GM19238 (cell line): ENCODE data around the gene ZKSCAN2.

ENCODE experiments used
- DNase-seq: peaks from one replicate; pipeline ENCODE4 v3.0.0; 2011; ENCODE audit warnings: low spot score; ENCODE audit not compliant: insufficient read length

ZKSCAN2 gene

DNA sequence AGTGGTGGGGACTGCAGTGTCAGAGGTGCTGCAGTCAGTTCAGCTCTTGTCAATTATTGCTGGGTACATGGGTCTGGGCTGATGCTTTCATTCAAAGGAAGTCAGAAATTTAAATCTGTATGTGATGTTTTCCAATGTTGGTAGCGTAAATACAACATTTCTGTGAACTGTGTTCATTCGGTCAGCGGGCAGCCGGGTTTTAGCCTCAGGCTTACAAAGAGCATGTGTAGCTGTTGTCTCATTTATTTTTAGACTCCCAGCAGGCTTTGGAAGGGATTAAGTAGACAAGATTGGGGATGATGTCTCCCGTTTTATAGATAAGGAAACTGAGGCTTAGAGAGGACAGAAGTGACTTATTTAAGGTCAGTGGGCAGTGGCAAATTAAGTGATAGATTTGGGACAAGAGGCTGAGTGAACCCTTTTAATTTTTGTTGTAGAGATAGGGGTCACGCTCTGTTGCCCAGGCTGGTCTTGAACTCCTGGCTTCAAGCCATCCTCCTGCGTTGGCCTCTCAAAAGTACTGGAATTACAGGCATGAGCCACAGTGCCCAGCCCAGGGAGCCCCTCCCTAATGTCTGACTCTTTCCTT, 32.8 kb downstream of the ZKSCAN2 start:
- no peak for DNase-seq

- no peak for DNase-seq
Measured at GRCh38 chr16:25223964-25224363, 33.7 kb downstream of the ZKSCAN2 start.

DNA sequence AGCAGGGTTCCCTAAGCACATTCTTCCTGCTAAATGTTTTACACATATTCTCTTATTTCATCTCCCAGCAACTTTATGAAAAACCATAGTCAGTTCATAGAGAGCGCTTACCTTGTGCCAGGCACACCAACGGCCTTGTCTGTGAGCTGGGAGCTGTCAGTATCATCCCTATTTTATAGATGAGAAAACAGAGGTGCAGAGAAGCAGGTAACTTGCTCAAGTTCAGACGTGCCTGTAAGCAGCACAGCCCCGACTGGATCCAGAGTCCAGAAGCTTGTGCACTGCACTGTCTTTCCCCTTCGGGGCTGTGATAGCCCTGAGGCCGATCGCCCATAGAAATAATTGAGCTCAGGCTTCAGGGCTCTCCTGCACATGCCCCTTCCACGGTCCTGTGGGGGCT, 34.7 kb downstream of the ZKSCAN2 start:
- no peak for DNase-seq

- DNase-seq, result no peak
Measured at GRCh38 chr16:25219070-25219737, 38.4 kb downstream of the ZKSCAN2 start.

- DNase-seq, result no peak
Measured at GRCh38 chr16:25217921-25218320, 39.7 kb downstream of the ZKSCAN2 start.

DNA sequence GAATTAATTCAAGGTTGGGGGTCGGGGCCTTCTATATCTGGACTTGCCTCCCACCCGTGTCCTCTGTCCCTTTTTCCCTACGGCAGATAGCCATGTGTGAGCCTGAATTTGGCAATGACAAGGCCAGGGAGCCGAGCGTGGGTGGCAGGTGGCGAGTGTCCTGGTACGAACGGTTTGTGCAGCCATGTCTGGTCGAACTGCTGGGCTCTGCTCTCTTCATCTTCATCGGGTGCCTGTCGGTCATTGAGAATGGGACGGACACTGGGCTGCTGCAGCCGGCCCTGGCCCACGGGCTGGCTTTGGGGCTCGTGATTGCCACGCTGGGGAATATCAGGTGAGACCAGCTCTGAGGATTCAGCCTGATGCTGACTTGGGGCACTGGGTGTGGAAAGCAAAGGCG, 40.5 kb downstream of the ZKSCAN2 start:
- no peak for DNase-seq

- DNase-seq, result no peak
Measured at GRCh38 chr16:25213709-25214397, 43.8 kb downstream of the ZKSCAN2 start.

DNA sequence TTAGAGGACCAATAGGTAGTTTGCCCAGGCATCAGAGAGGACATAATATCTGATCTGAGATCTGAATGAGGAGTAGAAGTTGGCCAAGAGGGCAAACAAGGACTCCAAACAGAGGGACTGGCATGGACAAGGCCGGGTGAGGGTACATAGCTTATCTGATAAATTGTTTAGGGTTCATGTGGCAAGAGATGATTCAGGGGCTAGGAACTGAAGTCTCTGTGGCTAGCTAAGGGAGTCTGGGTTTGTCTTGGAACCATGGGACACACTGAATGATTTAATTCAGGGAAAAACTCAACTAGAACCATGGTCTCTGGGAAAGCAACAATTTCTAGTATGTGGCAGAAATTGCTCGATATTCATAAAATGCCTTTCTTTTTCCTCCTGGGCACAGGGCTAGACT, 45.0 kb downstream of the ZKSCAN2 start:
- no peak for DNase-seq

GRCh38 chr16:25210758-25211157, 46.9 kb downstream of the ZKSCAN2 start:
- DNase-seq, result no peak

DNA sequence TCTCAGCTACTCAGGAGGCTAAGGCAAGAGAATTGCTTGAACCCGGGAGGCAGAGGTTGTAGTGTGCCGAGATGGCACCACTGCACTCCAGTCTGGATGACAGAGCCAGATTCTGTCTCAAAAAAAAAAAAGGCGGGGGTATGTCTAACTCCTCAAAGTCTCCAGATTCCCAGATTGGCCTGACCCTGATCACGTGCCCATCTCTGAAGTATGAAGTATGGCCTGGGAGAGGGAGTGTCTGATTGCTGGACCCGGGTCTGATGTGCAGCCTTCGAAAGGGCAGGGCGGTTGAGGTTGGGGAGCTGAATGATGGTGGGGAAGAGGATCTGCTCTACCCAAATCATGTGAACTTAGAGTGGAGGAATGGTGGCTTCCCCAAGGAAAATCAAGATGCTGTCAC, 58.2 kb downstream of the ZKSCAN2 start:
- DNase-seq, result no peak

GRCh38 chr16:25198021-25198420, 59.6 kb downstream of the ZKSCAN2 start:
- no peak for DNase-seq

- DNase-seq, result no peak
Measured at GRCh38 chr16:25194273-25194878, 63.3 kb downstream of the ZKSCAN2 start.

DNA sequence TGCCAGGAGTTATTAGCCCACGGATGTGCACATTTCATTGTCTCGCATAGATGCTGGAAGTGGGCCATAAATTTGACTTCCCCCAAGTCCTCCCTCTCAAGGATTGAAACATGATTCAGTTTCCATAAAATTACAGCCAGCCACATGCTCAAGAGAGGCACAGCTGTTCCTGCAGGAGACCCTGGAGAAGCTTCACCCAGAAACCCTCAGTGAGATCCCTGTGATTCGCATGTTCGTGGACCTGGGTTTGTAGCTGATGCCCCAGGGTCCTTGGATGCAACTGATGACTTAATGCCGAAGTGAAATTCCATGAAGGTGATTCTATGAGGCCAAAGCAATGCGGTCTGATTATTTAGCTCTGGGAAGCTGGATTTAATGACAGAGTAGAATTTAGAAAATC, 65.5 kb downstream of the ZKSCAN2 start:
- DNase-seq, result no peak

- no peak for DNase-seq
Measured at GRCh38 chr16:25189305-25189704, 68.3 kb downstream of the ZKSCAN2 start.

GRCh38 chr16:25187491-25187795, 70.2 kb downstream of the ZKSCAN2 start:
- no peak for DNase-seq
